LNCAP (cell line): Measurements from ENCODE around the gene TUBA3C.

Experiments
- TF ChIP-seq, protein P1 (sequence below): fragments of 450-650 bp; IDR thresholded peaks from 2 replicates; pipeline ENCODE4 v1.5.1; 2017; ENCODE audit warnings: mild to moderate bottlenecking

TUBA3C gene

DNA sequence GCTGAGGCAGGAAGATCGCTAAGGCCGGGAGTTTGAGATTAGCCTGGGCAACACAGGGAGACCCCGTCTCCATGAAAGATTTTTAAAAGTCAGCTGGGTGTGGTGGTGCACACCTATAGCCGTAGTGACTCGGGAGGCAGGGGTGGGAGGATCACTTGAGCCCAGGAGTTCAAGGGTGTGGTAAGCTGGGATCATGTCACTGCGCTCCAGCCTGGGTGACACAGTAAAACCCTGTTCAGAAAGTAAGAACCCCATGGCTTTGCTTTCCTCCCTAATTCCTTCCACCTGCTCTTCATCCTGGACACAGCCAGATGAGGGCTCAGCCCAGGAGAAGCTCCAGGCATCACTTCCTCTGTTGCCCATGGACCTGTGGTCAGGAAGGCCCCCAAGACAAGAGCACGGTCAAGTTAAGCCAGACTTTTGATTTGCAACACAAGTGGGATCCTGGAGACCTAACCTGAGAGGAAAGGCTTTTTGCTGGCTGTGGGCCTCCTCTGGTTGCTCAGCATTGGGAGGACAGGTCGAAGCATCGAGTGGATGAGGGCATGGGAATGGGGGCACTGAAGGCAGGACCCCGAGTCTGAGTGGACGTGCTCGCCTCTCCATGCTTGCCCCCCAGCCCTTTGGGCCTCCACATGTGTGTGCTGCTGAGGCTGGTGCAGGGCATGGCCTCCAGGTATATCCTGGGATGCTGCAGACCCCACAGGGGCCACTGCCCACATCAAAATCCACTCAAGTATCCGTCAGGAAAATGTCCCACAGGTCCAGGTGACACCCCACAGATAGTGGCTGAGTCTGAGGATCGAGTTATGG is 25.4 kb downstream of the TUBA3C start:
- TF ChIP-seq, protein P1, sequence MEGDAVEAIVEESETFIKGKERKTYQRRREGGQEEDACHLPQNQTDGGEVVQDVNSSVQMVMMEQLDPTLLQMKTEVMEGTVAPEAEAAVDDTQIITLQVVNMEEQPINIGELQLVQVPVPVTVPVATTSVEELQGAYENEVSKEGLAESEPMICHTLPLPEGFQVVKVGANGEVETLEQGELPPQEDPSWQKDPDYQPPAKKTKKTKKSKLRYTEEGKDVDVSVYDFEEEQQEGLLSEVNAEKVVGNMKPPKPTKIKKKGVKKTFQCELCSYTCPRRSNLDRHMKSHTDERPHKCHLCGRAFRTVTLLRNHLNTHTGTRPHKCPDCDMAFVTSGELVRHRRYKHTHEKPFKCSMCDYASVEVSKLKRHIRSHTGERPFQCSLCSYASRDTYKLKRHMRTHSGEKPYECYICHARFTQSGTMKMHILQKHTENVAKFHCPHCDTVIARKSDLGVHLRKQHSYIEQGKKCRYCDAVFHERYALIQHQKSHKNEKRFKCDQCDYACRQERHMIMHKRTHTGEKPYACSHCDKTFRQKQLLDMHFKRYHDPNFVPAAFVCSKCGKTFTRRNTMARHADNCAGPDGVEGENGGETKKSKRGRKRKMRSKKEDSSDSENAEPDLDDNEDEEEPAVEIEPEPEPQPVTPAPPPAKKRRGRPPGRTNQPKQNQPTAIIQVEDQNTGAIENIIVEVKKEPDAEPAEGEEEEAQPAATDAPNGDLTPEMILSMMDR, result no peak

DNA sequence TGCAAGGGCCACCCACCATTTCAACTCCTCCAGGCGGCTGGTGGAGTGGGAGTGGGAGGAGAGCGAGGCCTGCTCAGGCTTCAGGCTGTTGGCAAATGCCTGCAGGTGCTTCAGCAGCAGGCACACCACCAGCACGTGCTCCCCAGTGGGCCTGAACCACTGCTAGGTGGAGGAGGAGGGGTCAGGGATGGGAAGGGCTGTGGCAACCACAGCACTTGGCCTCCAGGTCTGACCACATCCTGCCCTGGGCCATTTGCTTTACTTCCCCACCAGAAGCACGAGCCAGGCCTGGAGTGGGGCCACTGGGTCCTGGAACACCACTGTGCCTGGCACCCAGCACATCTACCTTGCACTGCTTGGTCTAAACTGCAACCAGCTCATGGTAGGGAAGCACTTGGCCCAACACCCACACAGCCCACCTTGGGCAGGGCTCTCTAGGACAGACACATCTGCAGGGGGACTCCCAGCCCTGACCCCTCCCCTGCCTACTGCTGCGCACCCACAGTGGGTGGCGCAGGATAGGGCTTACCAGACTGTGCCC is 26.2 kb downstream of the TUBA3C start:
- TF ChIP-seq, protein P1, result no peak

DNA sequence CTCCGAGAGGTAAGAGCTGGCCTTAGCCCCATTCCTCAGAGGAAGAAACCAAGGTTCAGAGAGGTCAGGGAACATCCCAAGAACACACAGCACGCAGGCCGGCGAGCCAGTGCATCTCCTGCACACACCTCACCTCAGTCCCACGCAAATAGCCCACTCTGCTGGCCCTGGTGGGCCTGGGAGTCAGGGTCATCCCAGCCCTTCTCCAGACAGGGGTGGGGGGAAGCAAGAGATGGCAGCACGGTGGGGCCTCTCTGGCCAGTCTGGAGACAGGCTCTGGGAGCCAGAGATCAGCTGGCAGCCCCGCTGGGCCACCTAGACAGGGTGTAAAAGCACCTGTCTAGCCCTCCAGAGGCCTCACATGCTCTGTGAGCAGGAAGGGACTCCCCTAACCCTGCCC is 26.8 kb downstream of the TUBA3C start:
- TF ChIP-seq, protein P1, result no peak

DNA sequence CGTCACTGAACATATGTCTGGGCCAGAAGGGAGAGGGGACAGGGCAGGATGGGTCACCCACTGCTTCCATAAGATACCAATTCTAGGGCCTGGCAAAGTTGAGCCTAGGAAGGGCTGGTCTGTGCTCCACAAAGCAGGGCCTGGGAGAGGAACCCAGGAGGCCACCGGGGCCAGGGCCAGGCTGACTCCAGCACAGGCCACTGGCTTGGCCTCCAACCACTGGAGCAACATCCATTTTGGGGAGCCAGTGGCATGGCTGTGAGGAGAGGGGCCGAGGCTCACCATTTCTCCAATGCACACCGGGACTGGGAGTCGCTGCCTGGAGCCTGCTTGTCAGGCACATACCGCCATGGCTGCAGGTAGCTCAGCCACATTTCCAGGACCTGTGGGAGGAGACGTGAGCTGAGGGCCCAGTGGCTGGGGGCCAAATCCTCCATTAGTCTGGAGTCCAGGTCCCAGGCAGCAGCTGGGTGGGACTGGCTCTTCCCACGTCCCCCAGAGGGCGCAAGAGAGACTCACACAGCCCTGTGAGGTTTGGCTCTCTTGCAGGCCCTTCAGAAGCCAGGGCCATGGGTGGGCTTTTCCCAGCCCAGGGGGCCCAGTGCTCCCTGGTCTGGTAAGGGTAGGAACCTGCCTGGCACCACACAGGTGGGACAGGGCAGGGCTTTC is 27.7 kb downstream of the TUBA3C start:
- TF ChIP-seq, protein P1, result peak; percentile 29; the same call in 1 of the 2 replicates

DNA sequence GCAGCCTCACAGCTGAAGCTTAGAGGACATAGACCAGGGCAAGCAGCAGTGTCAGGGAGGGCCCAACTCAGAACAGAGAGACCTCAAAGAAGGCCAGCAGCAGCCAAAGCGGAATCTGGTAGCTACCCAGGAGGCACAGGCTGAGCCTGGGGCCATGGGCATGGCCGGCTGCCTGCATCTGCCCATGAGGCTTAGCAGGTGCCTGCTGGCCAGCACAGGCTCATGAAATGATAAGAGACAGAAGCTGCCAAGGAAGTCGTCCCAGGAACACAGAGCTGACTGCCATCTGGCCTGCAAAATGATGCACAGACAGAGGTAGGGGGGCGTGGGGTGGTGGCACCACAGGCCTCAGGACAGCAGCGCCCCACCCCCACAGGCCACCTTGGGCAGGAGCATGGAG is 29.2 kb downstream of the TUBA3C start:
- TF ChIP-seq, protein P1, result no peak

DNA sequence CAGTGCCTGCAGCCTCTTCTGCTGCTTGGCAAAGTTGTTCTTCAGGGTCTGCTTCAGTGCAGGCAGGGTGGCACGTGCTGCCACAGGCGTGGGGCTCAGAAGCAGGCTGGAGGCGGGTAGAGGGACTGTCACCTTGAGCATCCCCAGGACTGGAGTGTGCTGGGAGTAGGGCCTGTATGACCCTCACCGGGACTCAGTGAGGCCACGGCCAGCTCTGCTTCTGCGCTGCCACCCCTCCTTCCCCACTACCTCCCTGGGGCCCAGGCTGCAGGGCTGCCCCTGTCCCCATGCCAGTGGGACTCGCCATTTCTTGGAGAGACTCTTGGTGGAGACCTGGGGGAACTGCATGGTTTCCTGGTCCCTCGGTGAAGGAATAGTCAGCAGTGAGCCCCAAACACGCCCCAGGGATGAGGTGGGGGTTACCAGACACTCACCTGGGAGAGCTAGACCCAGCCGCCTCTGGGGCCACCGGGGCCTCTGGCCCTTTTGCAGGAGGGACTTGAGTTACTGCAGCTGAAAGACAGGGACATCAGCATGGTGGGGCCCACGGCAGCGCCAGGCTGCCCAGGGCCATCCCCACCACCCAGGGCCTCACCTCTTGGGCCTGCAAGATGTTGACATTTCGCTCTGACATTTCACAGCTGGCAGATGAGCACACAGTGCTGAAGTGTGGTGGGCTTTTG is 29.9 kb downstream of the TUBA3C start:
- TF ChIP-seq, protein P1, result no peak

DNA sequence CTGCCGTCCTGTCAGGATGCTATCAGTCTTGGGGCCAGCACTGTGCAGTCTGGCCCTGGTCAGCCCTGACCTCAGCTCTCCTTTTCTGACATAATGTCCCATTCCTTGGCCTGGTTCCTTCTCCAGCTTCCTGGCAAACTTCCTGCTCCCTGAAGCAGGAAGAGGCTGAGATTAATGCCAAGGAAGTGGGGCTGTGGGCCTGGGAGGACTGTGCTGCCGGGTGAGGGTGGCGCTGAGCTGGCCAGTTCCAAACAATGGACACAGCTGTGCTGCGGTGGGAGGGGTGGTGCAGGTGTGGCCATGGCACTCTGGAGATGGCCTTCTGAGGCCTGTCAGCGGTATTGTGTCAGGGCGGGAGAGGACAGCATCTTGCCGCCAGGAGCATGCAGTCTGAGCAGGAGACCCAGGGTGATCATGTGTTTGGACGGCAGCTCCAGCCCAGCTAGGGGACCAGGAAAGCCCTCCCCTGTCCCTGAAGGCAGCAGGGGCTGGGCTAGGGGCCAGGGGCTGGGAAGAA is 30.9 kb downstream of the TUBA3C start:
- TF ChIP-seq, protein P1, result no peak
